Upper lobe of left lung (tissue), 6 donors: ENCODE measurements around the gene NMUR1. TPM values are rescaled to one million over a fixed set of nuclear protein-coding genes. Genes with fewer than 3 reads are reported as not detected.

Experiments
- ATAC-seq, 2 donors: fragments of 200-7000 bp; cut with Tn5 transposase; one replicate each; pipeline ENCODE4 v1.9.1; 2022; ENCODE audit warnings: mild to moderate bottlenecking in 2 of 2, moderate library complexity in 2 of 2; ENCODE audit not compliant: low FRiP score in 2 of 2
- DNase-seq, 2 donors: peaks; one replicate each; pipeline ENCODE4 v3.0.0-alpha.2; 2019 to 2020
- H3K27ac ChIP-seq, 4 donors: fragments of 200-600 bp; sonication (generic); one replicate each; pipeline ENCODE4 v1.5.1; 2016 to 2019
- H3K27me3 ChIP-seq, 4 donors: fragments of 200-600 bp; sonication (generic); one replicate each; pipeline ENCODE4 v1.5.1; 2017 to 2019
- H3K36me3 ChIP-seq, 4 donors: fragments of 200-600 bp; sonication (generic); one replicate each; pipeline ENCODE4 v1.5.1; 2016 to 2019
- H3K4me1 ChIP-seq, 4 donors: fragments of 200-600 bp; sonication (generic); one replicate each; pipeline ENCODE4 v1.5.1; 2018 to 2019
- H3K4me3 ChIP-seq, 4 donors: fragments of 200-600 bp; sonication (generic); one replicate each; pipeline ENCODE4 v1.5.1; 2017 to 2019; ENCODE audit warnings: mild to moderate bottlenecking in 2 of 4, moderate library complexity in 1 of 4
- H3K9me3 ChIP-seq, 4 donors: fragments of 200-600 bp; sonication (generic); one replicate each; pipeline ENCODE4 v1.5.1; 2018 to 2019
- CTCF ChIP-seq, 6 experiments: fragments of 450-650 bp in 4 of 6; fragments of 200-600 bp in 2 of 6; sonication (generic) in 2 of 6; IDR thresholded peaks; one replicate each; pipeline ENCODE4 v1.5.1; 2016 to 2019; ENCODE audit warnings: antibody characterized with exemption in 6 of 6
- EP300 ChIP-seq, 4 donors: sonication (generic); formaldehyde crosslinking; IDR thresholded peaks; one replicate each; pipeline ENCODE4 v1.5.1; 2017; ENCODE audit warnings: antibody characterized with exemption in 4 of 4, control low read depth in 2 of 4
- POLR2A ChIP-seq, 4 donors: fragments of 450-650 bp; IDR thresholded peaks; one replicate each; pipeline ENCODE4 v1.5.1; 2016 to 2017; ENCODE audit warnings: antibody characterized with exemption in 4 of 4, mild to moderate bottlenecking in 2 of 4
- POLR2AphosphoS5 ChIP-seq, 2 donors: sonication (generic); formaldehyde crosslinking; IDR thresholded peaks; one replicate each; pipeline ENCODE4 v1.5.1; 2017; ENCODE audit warnings: antibody characterized with exemption in 2 of 2
- WGBS, 2 donors: methylation state at CpG; one replicate each; pipeline ENCODE4 v1.1.5; 2017 to 2018; 5-methylcytosine and 5-hydroxymethylcytosine counted together
- total RNA-seq, 6 donors: library from RNA; depleted of rRNA in 4 of 6; stranded (reverse); fragments of >200 nt in 4 of 6; gene quantifications; one replicate each; pipeline versions ENCODE4 v1.1.0 to v1.2.1, GENCODE V29; 2016 to 2021
- donor health status: DM: no; HTN: no; CAD: no; lungs with moderate emphysema.
- donor health status: DM: no; HTN: yes; CAD: no; lungs with severe emphysema.

Gene NMUR1
- total RNA-seq, 6 donors from 2014 or later = 1.1 to 2.4 (median 1.9) TPM

- Histone ChIP-seq H3K27ac (peak overlapping the region in 3 of 4 donors; percentile 45 to 66 (median 54)), H3K4me1 (peaks cover 21 to 31% (median 27%) of the 10 kb centered on the region in 4 donors), H3K36me3 (no peaks in the 10 kb centered on the region), H3K4me3 (no peak overlapping the region), H3K9me3 (no peaks in the 10 kb centered on the region), H3K27me3 (no peaks in the 10 kb centered on the region)
- DNase-seq (no peak), ATAC-seq (no peak)
- 50 to 52% methylated on average over 11 of the region's 11 CpGs for WGBS, 2 donors
- TF ChIP-seq POLR2A (IDR thresholded peaks at IDR 0.05) (no peak), POLR2AphosphoS5 (IDR thresholded peaks at IDR 0.05) (no peak), CTCF (IDR thresholded peaks at IDR 0.05) (no peak), EP300 (IDR thresholded peaks at IDR 0.05) (no peak)
These were observed 6.6 kb downstream of the NMUR1 start for GRCh38 chr2:231523451-231524285.

- Histone ChIP-seq H3K4me1 (peaks cover 16 to 31% (median 26%) of the 10 kb centered on the region in 4 donors), H3K4me3 (no peak overlapping the region), H3K36me3 (no peaks in the 10 kb centered on the region), H3K9me3 (no peaks in the 10 kb centered on the region), H3K27ac (peak overlapping the region in 3 of 4 donors; percentile 15 to 57 (median 24)), H3K27me3 (no peaks in the 10 kb centered on the region)
- DNase-seq (no peak), ATAC-seq (no peak)
- 76 to 88% methylated on average over 8 of the region's 8 CpGs for WGBS, 2 donors
- TF ChIP-seq POLR2AphosphoS5 (IDR thresholded peaks at IDR 0.05) (no peak), POLR2A (IDR thresholded peaks at IDR 0.05) (no peak), CTCF (IDR thresholded peaks at IDR 0.05) (no peak), EP300 (IDR thresholded peaks at IDR 0.05) (no peak)
These were observed 7.6 kb downstream of the NMUR1 start for GRCh38 chr2:231522418-231523180.

- H3K4me1 ChIP-seq = peaks cover 16 to 31% (median 26%) of the 10 kb centered on the region in 4 donors
- 42 to 69% methylated on average over 3 of the region's 3 CpGs for WGBS, 2 donors
These were observed 8.8 kb downstream of the NMUR1 start for GRCh38 chr2:231521443-231521842.

GRCh38 chr2:231519975-231520555 lies 10.2 kb downstream of the NMUR1 start:
- H3K4me1 ChIP-seq = peaks cover 16 to 29% (median 26%) of the 10 kb centered on the region in 4 donors
- no peak overlapping the region for H3K4me3 ChIP-seq
- no peak for DNase-seq
- H3K27me3 ChIP-seq = no peaks in the 10 kb centered on the region
- no peak for TF ChIP-seq POLR2A (IDR thresholded peaks at IDR 0.05)
- TF ChIP-seq POLR2AphosphoS5 (IDR thresholded peaks at IDR 0.05) = peak in 1 of 2 donors; percentile 17
- H3K9me3 ChIP-seq = no peaks in the 10 kb centered on the region
- ATAC-seq = no peak
- peak overlapping the region in 2 of 4 donors; percentile 58 to 67 for H3K27ac ChIP-seq
- H3K36me3 ChIP-seq = no peaks in the 10 kb centered on the region
- WGBS, 2 donors = 57 to 62% methylated on average over 3 to 4 of the region's 4 CpGs

More at GRCh38 chr2:231521443-231521842, 8.8 kb downstream of the NMUR1 start:
- TF ChIP-seq POLR2AphosphoS5 (IDR thresholded peaks at IDR 0.05) (no peak), CTCF (IDR thresholded peaks at IDR 0.05) (no peak), EP300 (IDR thresholded peaks at IDR 0.05) (no peak), POLR2A (IDR thresholded peaks at IDR 0.05) (no peak)
- Histone ChIP-seq H3K9me3 (no peaks in the 10 kb centered on the region), H3K27ac (peak overlapping the region in 2 of 4 donors; percentile 16 to 19), H3K27me3 (no peaks in the 10 kb centered on the region), H3K4me3 (no peak overlapping the region), H3K36me3 (no peaks in the 10 kb centered on the region)
- DNase-seq = no peak
- ATAC-seq = no peak

GRCh38 chr2:231518771-231519170 lies 11.5 kb downstream of the NMUR1 start:
- H3K4me3 ChIP-seq = no peak overlapping the region
- WGBS, 2 donors = 82 to 89% methylated on average over 5 of the region's 5 CpGs
- DNase-seq = no peak
- H3K4me1 ChIP-seq = peaks cover 10 to 23% (median 20%) of the 10 kb centered on the region in 4 donors
- H3K9me3 ChIP-seq = no peaks in the 10 kb centered on the region
- H3K36me3 ChIP-seq = no peaks in the 10 kb centered on the region
- ATAC-seq = no peak
- no peak for TF ChIP-seq CTCF (IDR thresholded peaks at IDR 0.05)
- TF ChIP-seq EP300 (IDR thresholded peaks at IDR 0.05) = no peak
- H3K27ac ChIP-seq = peak overlapping the region in 1 of 4 donors; percentile 67
- H3K27me3 ChIP-seq = no peaks in the 10 kb centered on the region
